ENCODE data around the gene CNTNAP2. TPM values are rescaled to one million over a fixed set of nuclear protein-coding genes. Genes with fewer than 3 reads are reported as not detected.

The CNTNAP2 gene
- total RNA-seq, 6 experiments from 2014 or later: 0.07 to 0.13 (median 0.12) TPM; not detected in 3

DNA sequence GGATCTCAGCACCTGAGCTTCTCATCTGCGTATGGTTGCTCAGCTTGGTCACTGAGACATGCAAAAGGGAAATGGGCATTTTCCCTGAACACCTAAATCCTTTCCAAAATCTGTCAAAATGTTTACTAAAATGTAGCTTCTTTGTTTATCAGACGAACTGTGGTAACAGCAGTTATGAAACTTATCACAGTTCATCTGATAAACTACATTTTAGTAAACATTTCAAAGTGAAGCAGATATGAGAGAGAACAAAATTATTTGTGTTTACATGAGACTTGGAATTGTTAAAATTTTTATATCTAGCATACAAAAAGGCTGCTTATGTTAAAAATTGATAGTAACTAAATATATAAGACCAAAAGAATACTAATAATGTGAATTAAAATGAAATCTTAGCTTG lies 1900.5 kb downstream of the CNTNAP2 start:
- peaks cover 33% of the 10 kb centered on the region for H3K9me3 Mint-ChIP-seq
- H3K27me3 Mint-ChIP-seq (ENCODE audit: insufficient read depth): no peaks in the 10 kb centered on the region; the same call in 1 of the 2 replicates
- H3K4me1 Mint-ChIP-seq (ENCODE audit: low read depth): no peaks in the 10 kb centered on the region
- DNase-seq: no peak
- H3K4me3 Mint-ChIP-seq: no peak overlapping the region
- no peaks in the 10 kb centered on the region; the same call in 1 of the 2 replicates for H3K36me3 Mint-ChIP-seq (ENCODE audit: low read depth)
- TF ChIP-seq, protein P1, sequence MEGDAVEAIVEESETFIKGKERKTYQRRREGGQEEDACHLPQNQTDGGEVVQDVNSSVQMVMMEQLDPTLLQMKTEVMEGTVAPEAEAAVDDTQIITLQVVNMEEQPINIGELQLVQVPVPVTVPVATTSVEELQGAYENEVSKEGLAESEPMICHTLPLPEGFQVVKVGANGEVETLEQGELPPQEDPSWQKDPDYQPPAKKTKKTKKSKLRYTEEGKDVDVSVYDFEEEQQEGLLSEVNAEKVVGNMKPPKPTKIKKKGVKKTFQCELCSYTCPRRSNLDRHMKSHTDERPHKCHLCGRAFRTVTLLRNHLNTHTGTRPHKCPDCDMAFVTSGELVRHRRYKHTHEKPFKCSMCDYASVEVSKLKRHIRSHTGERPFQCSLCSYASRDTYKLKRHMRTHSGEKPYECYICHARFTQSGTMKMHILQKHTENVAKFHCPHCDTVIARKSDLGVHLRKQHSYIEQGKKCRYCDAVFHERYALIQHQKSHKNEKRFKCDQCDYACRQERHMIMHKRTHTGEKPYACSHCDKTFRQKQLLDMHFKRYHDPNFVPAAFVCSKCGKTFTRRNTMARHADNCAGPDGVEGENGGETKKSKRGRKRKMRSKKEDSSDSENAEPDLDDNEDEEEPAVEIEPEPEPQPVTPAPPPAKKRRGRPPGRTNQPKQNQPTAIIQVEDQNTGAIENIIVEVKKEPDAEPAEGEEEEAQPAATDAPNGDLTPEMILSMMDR (IDR thresholded peaks at IDR 0.05): no peak
- no peak overlapping the region for H3K27ac Mint-ChIP-seq

GRCh38 chr7:148020679-148021078 lies 1904.1 kb downstream of the CNTNAP2 start:
- Mint-ChIP-seq H3K4me1 (ENCODE audit: low read depth) (no peaks in the 10 kb centered on the region), H3K9me3 (peaks cover 31% of the 10 kb centered on the region), H3K27me3 (ENCODE audit: insufficient read depth) (no peaks in the 10 kb centered on the region; the same call in 1 of the 2 replicates), H3K4me3 (no peak overlapping the region), H3K27ac (no peak overlapping the region), H3K36me3 (ENCODE audit: low read depth) (no peaks in the 10 kb centered on the region; the same call in 1 of the 2 replicates)
- TF ChIP-seq, protein P1 (IDR thresholded peaks at IDR 0.05): no peak
- DNase-seq: no peak

DNA sequence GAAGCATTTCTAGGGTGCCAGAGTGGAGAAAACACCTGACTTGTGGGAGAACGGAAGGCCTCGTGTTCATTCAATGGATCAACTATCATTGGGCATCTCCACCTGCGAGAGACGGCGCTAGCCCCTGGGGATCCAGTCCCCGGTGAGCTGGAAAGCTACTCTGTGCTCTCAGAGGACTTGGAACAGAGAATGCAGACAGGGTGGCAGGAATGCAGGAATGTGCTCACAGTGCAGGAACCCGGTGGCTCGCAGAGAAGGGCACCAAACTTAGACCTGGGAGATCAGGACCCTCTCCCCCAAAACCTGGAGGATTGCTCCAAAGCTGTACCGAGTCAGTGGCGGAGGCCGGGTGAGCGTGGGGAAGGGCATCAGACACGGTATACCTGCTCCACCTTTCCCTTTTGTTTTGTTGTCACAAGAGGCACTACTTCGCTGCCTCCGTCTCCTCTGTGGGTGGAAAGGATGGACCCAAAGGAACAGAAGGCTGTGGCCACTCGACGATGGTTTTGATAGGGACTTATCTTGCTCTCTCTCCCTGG lies 1905.0 kb downstream of the CNTNAP2 start:
- TF ChIP-seq, protein P1 (IDR thresholded peaks at IDR 0.05): no peak
- Mint-ChIP-seq H3K9me3 (peaks cover 31% of the 10 kb centered on the region), H3K4me1 (ENCODE audit: low read depth) (no peaks in the 10 kb centered on the region), H3K27ac (no peak overlapping the region), H3K4me3 (no peak overlapping the region), H3K27me3 (ENCODE audit: insufficient read depth) (no peaks in the 10 kb centered on the region; the same call in 1 of the 2 replicates), H3K36me3 (ENCODE audit: low read depth) (no peaks in the 10 kb centered on the region; the same call in 1 of the 2 replicates)
- DNase-seq: no peak

GRCh38 chr7:148022832-148023231 lies 1906.2 kb downstream of the CNTNAP2 start:
- Mint-ChIP-seq H3K9me3 (peaks cover 33% of the 10 kb centered on the region), H3K27me3 (ENCODE audit: insufficient read depth) (no peaks in the 10 kb centered on the region; the same call in 1 of the 2 replicates), H3K4me3 (no peak overlapping the region), H3K36me3 (ENCODE audit: low read depth) (no peaks in the 10 kb centered on the region; the same call in 1 of the 2 replicates), H3K27ac (no peak overlapping the region), H3K4me1 (ENCODE audit: low read depth) (no peaks in the 10 kb centered on the region)
- no peak for DNase-seq
- TF ChIP-seq, protein P1 (IDR thresholded peaks at IDR 0.05): no peak

DNA sequence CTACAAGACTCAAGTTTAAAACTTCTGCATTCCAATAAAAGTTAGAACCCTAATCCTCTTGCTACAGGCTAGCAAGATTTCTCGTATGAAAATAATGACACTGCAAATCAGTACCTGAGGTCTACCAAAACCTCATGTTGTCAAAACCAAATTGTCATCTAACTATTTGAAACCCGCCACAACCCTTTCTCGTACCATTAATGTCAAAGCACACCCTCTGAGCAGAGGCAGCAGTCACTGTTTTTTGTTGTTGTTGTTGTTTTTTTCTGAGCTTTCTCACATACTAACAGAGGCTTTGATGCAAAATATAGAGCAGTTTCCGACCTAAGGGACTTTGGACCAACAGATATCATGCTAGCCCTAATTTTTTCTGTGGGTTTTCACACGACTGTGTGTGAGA lies 1910.1 kb downstream of the CNTNAP2 start:
- peaks cover 20% of the 10 kb centered on the region; the same call in 1 of the 2 replicates for H3K9me3 Mint-ChIP-seq
- no peak overlapping the region for H3K27ac Mint-ChIP-seq
- no peaks in the 10 kb centered on the region for H3K27me3 Mint-ChIP-seq (ENCODE audit: insufficient read depth)
- no peak overlapping the region for H3K4me3 Mint-ChIP-seq
- TF ChIP-seq, protein P1 (IDR thresholded peaks at IDR 0.05): no peak
- no peak for DNase-seq
- no peaks in the 10 kb centered on the region for H3K36me3 Mint-ChIP-seq (ENCODE audit: low read depth)
- no peaks in the 10 kb centered on the region for H3K4me1 Mint-ChIP-seq (ENCODE audit: low read depth)

All from HFFc6 (cell line).